Measurements from ENCODE around the gene SHMT1.
"Not testable (repeated sequence)": the region's sequence is repeated elsewhere in the genome, so short reads cannot be mapped to it uniquely, and the experiment has no call there.

The SHMT1 gene

DNA sequence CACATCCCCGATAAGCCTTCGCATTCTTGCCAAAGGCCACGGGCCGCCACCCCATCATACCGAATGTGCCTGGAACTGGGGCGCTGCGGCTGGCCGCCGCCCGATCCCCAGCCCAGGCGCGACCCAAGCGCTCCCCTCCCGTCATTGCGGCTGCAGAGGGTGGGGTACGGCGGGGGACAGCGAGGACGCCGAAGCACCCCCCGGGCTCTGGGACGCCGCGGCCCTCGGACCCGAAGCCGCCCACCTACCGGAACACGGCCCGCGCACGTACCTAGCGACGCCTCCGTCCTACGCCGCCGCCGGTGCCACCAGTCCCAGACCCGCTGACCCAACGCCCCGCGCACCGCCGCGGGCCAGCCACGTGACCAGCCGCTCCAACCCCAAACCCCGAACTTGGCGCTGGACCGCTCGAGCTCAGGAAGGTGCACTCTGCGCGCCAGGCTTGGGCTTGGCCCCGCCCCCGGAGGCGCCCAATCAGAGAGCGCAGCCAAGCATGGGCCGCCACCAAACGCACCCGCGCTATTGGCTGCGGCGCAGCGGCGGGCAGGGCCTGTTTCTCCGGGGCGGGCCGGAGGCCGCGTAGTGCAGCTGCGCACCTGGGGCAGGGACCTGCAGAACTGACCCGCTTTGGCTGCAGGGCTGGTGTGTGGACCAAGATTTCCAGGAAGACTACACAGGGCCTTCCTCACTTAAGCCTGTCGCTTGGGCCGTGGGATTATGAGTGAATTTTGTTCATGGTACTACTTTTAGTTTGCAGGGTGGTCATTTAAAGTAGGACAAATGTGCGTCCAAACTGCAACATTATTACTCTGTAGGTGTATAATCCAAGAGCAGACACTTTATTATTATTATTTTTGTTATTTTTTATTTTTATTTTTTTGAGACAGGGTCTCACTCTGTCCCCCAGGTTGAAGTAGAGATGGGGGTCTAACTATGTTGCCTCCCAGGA, at the start of gene SHMT1:
Gene SHMT1 (minus strand): TSS at position 450 of the 949 bp plus-strand sequence. CDS start 7,569 bp downstream, outside the sequence.
- peak; percentile 86 to 90 for DNase-seq

DNA sequence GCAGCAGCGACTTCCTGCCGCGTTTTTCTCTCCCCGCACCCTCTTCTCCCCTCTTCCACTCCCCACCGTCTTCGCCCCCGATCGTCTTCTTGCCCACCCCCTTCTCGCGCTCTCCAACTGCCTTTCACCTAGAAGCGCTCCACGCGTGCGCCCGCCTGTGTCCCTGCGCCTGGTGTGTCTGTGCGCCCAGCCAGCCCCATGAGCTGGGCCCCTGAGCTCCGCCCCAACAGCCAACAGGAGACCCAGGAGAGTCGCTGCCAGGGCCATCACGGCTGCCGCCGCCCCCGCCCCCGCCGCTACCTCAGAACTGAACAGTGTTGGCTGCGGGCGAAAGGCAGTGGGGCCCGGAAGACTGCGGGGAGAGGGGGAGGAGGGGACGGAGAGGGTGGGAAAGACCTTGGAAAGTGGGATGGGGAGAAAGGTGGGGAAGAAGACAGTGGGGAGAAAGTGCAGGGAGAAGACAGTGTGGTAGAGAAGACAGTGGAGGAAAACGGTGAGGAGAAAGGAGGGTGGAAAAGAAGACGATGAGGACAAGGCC, 48.7 kb upstream of the SHMT1 start:
- not testable (repeated sequence) for DNase-seq

DNA sequence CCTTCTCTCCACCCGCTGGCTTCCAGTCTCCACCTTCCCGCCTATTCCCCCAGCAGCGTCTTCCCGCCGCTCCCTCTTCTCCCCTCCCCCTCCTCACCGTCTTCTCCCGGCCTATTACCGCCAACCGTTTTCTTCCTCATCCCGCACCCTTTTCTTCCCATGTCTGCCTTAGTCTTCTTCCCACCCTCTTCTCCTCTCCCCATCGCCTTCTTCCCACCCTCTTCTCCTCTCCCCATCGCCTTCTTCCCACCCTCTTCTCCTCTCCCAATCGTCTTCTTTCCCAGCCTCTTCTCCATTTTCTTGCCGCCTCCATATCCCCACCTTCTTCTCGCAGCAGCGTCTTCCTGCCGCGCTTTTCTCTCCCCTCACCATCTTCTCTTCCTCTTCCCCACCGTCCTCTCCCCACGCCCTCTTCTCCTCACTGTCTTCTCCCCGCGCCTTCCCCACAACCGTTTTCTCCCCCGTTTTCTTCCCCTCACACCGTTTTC, 48.1 kb upstream of the SHMT1 start:
- peak; percentile 5 to 14 for DNase-seq

DNA sequence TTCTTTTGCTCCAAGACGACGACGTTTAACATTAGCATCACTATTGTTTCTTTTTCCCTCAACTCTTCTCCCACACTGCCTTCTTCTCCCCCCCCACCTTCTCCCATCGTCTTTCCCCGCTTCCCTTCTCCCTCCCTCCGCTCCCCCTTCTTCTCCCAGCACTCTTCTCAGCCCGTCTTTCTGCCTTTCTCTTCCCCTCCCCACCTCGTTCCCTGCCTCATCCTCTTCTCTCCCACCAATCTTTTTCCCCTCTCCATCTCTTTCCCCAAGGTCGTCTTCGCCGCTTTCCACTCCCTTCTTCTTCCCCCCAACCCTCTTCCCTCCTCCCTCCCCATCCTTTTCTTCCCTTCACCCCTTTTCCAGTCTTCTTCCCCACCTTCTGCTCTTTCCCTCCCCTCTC, 47.4 kb upstream of the SHMT1 start:
- not testable (repeated sequence) for DNase-seq

DNA sequence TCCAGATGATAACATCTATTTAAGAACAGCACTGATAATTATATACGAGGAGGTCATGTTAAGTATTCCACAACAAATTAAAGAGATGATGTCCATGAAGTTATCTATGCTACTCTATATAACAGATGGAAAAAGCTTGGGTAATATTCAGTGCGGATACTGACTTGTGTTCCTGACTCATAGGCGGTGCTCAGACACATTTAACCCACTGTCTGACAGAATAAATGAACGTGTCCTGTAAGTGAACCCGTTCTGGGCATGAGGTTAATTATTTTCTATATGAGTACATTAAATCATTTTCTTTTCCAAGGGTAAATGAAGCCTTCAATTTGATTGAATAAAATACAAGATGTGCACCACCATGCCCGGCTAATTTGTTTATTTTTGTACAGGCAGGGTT, 46.0 kb upstream of the SHMT1 start:
- not testable (repeated sequence) for DNase-seq

DNA sequence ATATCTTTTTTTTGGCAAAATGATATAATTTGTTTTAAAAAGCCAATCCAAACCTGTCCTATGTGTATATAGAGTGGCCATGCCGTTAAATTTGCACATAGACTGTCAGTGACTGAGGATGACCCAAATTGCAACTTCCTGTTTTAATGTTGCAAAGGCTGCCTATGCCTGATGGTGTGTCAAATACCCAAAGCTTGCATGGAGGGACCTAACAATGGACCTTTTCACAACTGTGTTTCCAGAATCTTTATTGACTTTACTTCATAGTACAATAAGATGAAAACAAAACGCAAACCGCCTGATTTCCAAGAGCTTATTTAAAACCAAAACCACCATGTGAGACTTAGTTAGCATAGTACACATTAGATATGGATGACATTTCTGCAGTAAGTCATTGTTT, 45.6 kb upstream of the SHMT1 start:
- not testable (repeated sequence) for DNase-seq

DNA sequence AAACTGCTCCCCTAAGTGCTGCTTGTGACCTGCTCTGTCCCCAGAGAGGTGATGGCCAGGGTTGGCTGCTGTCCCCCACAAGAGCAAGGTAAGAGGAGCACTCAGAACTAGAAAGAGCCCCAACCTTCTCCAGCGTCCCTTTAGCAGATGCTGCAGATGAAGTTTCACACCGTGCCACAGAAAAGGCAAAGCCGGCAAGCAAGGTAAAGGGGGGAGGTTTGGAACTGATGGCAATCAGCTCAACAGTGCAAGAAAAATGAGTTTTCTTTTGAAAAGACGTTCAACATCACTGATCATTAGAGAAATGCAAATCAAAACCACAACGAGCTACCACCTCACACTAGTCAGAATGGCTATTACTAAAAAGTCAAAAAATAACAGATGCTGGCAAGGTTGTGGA, 40.3 kb upstream of the SHMT1 start:
- DNase-seq = not testable (repeated sequence)

DNA sequence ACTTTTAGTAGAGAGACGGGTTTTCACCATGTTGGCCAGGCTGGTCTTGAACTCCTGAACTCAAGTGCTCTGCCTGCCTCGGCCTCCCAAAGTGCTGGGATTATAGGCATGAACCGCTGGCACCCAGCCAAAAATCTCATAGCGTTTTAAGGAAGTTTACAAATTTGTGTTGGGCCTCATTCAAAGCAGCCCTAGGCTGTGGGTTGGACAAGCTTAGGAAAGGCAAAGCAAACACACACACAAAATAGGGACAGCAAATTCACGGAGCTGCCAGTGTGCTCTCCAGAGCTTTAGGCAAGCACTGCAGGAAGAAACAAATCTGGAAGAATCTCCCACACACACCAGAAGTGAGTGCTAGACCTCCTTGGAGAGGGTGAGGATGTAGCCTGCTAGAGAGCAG, 39.8 kb upstream of the SHMT1 start:
- DNase-seq = not testable (repeated sequence)

DNA sequence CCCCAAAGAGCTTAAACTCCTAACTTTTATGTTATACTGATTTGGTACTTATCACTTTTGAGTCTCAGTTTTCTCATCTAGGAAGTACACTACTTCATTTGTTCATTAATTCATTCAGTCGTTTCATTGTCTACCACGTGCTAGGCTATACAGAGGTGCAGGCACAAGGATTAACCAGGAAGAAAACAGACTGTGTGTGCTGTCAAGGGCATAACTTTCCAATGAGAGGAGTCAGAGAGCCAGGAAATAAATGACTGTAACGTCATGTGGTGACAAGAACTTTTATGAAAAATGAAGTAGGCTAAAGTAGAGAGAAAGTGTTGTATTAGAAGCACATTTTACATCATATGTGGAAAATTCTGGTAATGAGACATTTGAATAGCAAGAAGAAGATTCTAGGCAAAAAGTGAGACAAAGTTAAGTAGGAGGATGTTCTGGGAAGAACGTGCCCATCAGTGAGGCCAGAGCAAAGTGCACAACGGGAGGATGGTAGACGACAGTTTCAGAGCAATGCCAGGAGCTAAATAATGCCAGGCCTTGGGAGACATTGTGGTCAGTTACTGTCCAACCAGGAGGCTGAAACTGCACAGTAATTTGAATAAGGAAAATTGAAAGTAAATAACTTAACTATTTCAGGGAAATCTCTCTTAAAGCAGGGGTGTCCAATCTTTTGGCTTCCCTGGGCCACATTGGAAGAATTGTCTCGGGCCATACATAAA, 38.7 kb upstream of the SHMT1 start:
- DNase-seq = not testable (repeated sequence)

DNA sequence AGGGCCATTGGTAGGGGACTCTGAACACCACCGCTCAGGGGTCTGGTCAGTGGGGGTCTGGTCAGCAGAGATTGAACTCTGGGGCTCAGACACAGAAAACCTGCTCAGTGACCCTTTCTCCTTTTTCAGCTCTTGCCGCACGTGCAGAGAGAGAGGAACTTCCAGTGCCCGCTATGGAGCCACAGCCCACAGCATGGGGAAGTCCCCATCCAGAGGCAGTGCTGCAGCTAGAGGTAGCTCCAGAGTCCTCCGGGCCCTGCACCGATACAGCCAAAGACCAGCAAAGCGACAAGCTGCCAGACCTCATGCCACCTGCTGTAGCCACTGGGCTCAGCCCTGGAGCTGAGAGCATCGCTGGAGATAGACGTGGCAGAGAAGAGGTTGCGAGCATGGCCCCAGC, 25.4 kb upstream of the SHMT1 start:
- DNase-seq = not testable (repeated sequence)

DNA sequence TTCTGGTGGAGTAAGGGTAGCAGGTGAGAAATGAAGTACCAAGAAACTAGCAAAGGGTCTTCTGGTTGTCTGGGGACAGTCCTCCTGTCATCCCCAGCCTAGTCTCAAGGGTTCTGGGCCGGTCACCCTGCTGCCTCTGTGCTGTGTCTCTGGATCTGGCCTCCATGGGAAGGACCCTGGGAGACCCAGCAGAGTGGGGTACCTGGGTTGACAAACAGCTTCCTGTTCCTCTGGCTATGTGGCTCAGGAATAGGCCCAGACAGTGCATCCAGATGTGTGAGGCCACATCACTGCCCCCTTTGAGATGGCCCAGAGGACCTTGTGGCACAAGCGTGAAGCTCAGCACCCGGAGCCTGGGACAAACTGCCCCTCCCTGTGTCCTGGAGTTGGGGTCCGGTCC, 24.9 kb upstream of the SHMT1 start:
- not testable (repeated sequence) for DNase-seq

DNA sequence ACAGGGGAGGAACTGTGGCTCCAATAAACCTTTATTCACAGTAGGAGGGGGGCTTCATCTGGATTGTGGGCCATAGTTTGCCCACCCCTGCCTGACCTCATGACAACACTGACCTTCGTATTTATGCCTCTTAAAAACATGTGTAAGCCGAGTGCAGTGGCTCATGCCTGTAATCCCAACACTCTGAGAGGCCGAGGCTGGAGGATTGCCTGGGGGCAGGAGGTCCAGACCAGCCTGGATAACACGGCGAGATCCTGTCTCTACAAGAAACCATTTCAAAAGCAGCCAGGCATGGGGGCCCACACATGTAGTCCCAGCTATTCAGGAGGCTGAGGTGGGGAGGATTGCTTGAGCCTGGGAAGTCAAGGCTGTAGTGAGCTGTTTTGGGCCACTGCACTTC, 24.2 kb upstream of the SHMT1 start:
- DNase-seq = not testable (repeated sequence)

DNA sequence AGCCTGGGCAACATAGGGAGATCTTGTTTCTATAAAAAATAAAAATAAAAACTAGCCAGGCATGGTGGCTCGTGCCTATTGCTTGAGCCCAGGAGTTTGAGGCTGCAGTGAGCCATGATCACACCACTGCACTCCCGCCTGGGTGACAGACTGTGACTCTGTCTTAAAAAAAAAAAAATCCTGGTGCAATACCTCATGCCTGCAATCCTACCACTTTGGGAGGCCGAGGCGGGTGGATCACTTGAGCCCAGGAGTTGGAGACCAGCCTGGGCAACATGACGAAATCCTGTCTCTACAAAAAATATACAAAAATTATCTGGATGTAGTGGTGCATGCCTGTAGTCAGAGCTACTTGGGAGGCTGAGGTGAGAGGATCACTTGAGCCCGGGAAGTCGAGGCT, 20.9 kb upstream of the SHMT1 start:
- not testable (repeated sequence) for DNase-seq

DNA sequence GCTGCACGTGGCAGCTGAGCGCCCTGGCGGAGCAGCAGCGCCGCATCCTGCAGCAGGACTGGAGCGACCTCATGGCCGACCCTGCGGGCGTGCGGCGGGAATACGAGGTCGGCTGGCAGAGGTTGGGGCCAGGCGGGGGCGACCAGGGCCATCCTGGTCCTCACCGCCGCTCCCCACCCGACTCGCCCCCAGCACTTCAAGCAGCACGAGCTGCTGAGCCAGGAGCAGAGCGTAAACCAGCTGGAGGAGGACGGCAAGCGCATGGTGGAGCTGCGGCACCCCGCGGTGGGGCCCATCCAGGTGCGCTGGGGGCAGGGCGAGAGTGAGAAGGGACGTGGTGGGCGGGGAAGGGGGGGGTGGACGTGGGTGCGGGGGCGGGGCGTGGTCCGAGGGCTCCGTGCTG, 19.7 kb upstream of the SHMT1 start:
- DNase-seq = peak; percentile 5 to 16

DNA sequence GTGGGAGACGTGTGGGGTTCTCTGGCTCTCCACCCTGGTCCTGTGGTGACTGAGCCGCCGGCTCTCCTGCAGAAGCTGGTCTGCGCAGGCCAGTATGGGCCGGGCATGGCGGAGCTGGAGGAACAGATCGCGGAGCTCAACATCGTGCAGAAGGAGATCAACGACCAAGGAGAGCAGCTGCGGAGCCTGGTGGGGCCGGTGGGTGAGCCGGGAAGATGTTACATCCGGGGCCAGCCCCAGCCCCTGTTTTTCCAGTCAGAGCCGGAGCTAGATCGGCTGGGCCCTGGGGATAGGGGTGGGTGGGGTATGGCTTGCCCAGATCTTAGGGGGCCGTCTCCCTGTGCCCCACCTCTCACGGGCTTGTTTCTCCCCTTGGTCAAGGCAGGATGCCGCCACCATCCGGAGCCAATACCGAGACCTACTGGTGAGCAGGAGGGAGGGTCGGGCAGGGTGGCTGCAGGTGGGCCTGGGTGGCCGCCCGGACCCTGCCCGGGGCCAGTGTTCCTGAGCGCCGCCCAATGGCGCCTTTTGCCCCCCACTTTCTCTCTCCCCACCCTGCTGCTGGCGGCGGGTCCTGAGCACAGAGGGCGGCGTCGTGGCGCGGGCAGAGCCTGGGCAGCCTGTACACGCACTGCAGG, 19.2 kb upstream of the SHMT1 start:
- DNase-seq = peak in 1 of 2 experiments; percentile 5

DNA sequence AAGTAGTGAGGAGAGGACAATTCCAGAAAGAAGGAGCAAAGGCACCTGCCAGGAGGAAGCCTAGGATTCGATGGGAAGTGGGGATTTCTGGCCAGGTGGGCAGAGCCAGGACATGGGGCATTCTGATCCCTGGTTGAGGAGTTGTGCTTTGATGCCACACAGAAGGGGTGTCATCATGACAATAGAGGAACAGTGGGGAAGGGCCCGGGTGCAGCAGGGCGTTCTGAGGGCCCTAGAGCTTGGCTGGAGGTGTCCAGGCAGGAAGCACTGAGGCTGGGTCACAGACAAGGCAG, 18.5 kb upstream of the SHMT1 start:
- no peak for DNase-seq

DNA sequence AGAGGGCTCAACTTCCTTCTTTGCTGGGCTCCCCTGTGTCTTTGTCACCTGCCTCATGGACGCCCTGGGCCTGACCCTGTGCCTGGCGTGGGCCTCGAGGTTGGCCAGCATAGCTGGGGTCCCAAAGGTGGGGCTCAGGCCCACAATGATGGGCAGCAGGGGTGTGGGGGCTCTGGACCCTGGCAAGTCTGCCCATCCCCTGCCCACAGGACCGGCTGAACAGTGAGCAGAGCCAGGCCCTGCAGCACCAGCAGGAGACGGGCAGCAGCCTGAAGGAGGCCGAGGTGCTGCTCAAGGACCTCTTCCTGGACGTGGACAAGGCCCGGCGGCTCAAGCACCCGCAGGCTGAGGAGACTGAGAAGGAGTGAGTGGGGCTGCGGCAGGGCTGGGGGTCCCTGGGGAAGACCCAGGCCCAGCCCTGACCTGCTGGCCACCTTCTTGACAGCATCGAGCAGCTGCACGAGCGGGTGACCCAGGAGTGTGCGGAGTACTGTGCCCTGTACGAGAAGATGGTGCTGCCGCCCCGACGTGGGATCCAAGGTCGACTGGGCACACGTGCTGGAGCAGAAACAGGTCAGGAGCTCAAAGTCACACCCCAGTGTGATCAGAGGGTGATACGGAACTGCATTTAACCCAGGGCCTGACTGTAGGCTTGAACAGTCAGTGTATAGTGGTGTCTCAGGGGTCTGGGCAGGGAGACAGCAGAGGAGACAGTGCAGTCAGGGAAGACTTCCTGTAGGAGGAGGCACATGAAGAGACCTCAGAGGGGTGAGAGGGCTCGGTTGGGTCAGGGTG, 18.0 kb upstream of the SHMT1 start:
- no peak for DNase-seq

DNA sequence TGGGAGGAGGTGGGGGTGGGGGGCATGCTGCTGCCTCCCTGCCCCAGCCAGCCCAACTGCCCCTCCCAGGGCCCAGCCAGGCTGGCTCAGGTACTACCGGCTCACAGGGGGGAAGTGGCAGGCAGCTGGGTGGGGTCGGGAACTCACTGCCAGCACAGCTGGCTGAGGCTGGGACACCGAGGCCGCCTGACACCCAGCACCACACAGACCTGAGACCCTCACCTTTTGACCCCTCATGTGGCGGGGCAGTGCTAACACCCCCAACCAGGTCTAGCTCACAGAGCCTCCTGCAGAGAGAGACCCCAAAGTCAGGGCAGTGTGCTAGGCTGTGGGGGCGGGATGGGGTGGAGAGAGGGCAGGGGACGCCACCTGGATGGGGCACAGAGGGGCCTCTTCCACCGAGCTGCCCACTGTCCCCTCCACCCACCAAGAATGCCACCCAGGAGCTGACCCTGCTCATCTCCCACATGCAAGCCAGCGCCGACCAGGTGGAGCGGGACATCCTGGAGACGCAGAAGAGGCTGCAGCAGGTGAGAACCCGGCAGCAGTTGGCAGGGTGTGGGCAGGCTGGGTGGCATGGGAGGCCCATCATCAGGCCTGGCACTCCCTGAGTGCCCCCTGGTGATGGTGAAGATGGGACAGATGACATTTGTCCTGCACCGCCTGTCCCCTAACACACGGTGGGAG, 17.3 kb upstream of the SHMT1 start:
- DNase-seq = no peak

DNA sequence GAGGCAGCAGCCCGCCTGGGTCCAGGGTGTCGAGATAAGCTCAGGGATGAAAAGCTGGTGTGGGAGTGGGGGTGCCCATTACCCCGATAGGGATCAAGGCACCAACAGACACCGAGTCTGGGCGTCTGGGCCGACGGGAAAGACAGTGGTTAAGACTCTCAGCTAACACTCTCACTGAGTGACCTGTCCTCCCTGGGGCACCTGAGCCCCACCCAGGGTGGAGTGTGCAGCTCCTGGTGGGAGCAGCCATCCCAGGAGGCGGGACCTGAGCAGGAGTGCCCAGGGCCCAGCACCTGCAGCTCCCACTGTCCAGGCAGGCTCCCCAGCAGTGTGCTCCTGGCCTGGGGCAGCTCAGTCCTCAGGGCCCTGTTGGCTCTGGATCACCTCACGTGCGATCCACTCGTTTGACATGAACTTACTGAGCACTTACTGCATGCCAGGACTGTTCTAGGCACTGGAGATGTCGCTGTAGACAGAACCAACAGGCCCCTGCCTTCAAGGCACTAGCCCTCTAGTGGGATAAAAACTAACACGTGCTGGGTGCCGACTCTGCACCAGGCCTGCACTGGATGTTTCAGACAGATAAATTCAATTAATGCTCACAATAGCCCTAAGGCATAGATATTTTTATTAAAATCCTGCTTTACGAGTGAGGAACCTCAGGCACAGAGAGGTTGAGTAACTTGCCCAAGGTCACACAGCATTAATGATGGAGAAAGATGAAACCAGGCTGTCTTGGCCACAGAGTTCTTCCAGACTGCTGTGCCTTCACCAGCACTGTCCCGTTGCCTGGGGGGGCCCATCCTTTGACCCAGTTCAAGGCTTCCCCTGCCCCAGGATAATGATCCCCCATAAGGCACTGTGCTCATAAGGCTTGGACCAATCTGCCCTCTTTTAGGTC, 16.1 kb upstream of the SHMT1 start:
- no peak for DNase-seq

DNA sequence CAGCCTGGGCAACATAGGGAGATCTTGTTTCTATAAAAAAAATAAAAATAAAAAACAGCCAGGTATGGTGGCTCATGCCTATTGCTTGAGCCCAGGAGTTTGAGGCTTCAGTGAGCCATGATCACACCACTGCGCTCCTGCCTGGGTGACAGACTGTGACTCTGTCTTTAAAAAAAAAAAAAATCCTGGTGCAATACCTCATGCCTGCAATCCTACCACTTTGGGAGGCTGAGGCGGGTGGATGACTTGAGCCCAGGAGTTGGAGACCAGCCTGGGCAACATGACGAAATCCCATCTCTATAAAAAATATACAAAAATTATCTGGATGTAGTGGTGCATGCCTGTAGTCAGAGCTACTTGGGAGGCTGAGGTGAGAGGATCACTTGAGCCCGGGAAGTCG, 15.3 kb upstream of the SHMT1 start:
- not testable (repeated sequence) for DNase-seq

DNA sequence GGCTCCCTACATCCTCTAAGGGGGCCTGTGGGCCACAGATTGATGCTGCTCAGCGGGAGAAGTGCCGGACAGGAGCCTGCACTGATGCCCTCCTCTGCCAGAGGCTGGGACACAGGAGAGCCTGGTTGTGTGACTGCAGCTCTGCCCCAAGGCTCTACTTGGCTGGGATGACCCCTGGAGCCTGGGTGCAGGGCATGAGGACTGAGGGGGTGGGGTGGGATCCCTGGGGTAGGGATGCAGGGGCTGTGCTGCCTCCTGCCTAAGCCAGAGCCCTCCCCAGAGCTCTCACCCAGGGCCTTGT, 14.8 kb upstream of the SHMT1 start:
- DNase-seq = no peak
